Measurements from ENCODE around the gene SLC41A2. TPM values are rescaled to one million over a fixed set of nuclear protein-coding genes. Genes with fewer than 3 reads are reported as not detected.

Gene SLC41A2
- polyA plus RNA-seq, 6 donors from 2014 or later, result 0.29 to 5.3 (median 1.3) TPM

DNA sequence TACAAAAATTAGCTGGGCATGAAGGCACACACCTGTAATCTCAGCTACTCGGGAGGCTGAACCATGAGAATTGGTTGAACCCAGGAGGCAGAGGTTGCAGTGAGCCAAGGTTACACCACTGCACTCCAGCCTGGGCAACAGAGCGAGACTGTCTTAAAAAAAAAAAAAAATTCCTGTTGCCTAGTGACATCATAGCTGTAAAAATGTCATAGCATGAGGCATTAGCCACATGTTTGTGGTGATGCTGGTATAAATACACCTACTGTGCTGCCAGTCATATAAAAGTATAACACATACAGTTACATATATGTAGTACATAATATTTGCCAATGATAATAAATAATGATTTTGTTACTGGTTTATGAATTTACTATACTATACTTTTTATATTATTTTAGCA, 22.2 kb downstream of the SLC41A2 start:
- no peaks in the 10 kb centered on the region for H3K27me3 Mint-ChIP-seq
- ATAC-seq (ENCODE audit: low read depth in 2 of 2), result peak; percentile 41 to 46
- no peak overlapping the region for H3K4me3 Mint-ChIP-seq
- H3K9me3 Mint-ChIP-seq, result no peaks in the 10 kb centered on the region
- no peaks in the 10 kb centered on the region for H3K36me3 Mint-ChIP-seq
- no peaks in the 10 kb centered on the region for H3K4me1 Mint-ChIP-seq
- DNase-seq, result no peak
- no peak overlapping the region for H3K27ac Mint-ChIP-seq

DNA sequence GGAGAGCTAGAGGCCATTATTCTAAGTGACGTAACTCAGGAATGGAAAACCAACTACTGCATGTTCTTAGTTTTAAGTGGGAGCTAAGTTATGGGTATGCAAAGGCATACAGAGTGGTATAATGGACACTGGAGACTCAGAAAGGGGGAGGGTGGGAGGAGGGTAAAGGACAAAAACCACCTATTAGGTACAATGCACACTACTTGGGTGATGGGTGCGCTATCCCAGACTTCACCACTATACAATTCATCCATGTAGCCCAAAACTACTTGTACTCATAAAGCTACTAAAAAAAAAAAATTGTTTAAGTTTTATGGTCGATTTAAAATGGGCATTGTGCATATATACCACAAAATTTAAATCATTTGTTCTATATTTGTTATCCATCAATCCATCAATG, 24.3 kb downstream of the SLC41A2 start:
- Mint-ChIP-seq H3K9me3 (no peaks in the 10 kb centered on the region), H3K27ac (no peak overlapping the region), H3K4me1 (no peaks in the 10 kb centered on the region), H3K4me3 (no peak overlapping the region), H3K36me3 (no peaks in the 10 kb centered on the region), H3K27me3 (no peaks in the 10 kb centered on the region)
- DNase-seq (no peak), ATAC-seq (ENCODE audit: low read depth in 2 of 2) (no peak)

DNA sequence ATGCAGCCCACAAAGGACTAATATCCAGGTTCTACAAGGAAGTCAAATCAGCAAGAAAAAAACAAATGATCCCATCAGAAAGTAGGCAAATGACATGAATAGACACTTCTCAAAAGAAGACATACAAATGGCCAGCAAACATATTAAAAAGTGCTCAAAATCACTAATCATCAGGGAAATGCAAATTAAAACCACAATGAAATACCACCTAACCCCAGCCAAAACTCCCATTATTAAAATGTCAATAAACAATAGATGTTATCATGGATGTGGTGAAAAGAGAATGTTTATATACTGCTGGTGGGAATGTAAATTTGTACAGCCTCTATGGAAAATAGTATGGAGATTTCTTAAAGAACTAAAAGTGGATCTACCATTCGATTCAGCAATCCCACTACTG, 25.0 kb downstream of the SLC41A2 start:
- peak overlapping the region in 1 of 6 donors; percentile 58 for H3K27ac Mint-ChIP-seq
- DNase-seq, result no peak
- H3K27me3 Mint-ChIP-seq, result no peaks in the 10 kb centered on the region

DNA sequence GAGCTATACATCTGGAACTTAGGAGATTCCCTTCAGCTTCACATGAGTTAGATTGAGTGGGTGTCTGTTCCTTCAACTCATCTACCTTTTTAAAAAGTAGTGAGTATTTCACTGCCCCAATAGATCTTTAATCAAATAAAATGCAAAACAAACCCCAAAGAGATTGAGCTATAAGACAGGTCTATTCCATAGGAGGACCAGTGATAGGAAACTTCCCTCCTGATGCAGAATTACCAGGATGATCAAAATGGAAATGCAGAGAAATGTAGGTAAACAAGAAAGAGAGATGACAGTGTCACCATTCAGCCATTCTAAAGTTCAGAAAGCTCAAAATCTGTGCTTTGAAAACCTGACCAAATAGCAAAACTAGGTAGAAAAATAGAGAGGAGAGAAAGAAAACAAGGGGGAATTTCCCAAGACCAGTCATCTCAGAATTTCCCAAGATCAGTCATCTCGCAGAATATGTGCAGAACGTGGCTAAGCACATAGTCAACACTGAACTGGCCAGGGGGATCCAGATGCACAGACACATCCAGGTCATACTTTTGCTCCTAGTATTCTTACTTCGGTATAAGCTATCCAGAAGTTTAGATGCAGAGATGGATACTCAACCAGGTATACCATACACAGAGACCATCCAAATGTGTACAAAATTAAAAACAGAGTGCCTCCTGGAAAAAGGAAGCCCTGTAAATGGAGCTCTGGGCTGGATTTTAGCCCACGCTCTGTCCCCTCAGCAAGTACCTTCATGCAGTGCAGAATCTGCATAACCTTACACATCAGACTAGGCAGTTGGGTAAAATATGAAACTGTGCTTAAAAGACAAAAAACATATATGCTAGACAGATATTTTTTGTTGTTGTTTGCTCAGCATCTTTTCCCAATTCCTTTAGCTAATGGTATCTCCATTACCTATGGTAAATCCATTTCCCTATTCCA, 27.4 kb downstream of the SLC41A2 start:
- Mint-ChIP-seq H3K27me3 (no peaks in the 10 kb centered on the region), H3K9me3 (no peaks in the 10 kb centered on the region), H3K4me1 (no peaks in the 10 kb centered on the region), H3K27ac (no peak overlapping the region), H3K36me3 (no peaks in the 10 kb centered on the region), H3K4me3 (no peak overlapping the region)
- ATAC-seq (ENCODE audit: low read depth in 2 of 2) (no peak), DNase-seq (no peak)

More for the DNA sequence above, 25.0 kb downstream of the SLC41A2 start:
- Mint-ChIP-seq H3K4me3 (no peak overlapping the region), H3K9me3 (no peaks in the 10 kb centered on the region), H3K4me1 (no peaks in the 10 kb centered on the region), H3K36me3 (no peaks in the 10 kb centered on the region)
- no peak for ATAC-seq (ENCODE audit: low read depth in 2 of 2)

DNA sequence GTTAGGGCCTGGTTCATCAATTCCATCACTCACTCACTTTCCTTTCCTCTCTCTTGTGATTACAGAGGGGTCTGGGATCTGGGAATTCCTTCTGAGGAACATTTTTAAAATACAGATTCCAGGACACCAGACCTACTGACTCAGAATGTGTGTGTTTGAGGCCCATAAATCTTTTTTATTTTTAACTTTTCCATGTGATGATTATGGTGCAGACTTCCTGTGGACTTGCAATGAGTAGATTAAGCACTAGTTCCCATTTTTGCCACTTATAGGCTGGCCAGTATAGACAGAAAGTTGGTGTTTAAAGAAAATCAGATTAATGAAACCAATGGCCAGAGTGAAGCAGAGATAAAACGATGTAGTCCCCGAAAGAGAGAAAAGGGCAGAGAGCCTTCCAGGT, 28.1 kb downstream of the SLC41A2 start:
- ATAC-seq (ENCODE audit: low read depth in 2 of 2) (no peak), DNase-seq (no peak)
- no peak overlapping the region for H3K4me3 Mint-ChIP-seq
- no peaks in the 10 kb centered on the region for H3K36me3 Mint-ChIP-seq
- no peaks in the 10 kb centered on the region for H3K9me3 Mint-ChIP-seq
- H3K4me1 Mint-ChIP-seq, result no peaks in the 10 kb centered on the region
- no peak overlapping the region for H3K27ac Mint-ChIP-seq
- no peaks in the 10 kb centered on the region for H3K27me3 Mint-ChIP-seq

DNA sequence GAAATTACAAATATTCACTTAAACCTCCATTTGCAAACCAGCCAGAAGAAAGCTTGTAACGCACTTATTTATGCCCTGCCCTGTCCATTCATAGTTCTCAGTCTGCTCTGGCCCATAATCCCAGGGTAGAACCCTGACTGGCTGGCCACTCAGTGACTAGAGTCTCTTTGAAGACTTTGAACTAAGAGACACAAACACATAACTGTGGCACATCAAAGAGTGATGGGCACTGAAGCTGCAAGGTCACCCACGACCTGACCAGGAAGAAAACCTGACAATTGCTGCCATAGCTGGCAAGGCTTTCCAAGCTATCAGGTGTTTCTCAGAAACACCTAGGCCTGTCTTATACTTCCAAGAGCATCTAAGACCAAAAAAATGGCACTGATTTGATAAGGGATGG, 28.7 kb downstream of the SLC41A2 start:
- no peaks in the 10 kb centered on the region for H3K4me1 Mint-ChIP-seq
- no peaks in the 10 kb centered on the region for H3K36me3 Mint-ChIP-seq
- no peak for DNase-seq
- no peak overlapping the region for H3K4me3 Mint-ChIP-seq
- no peaks in the 10 kb centered on the region for H3K27me3 Mint-ChIP-seq
- no peak for ATAC-seq (ENCODE audit: low read depth in 2 of 2)
- H3K27ac Mint-ChIP-seq, result no peak overlapping the region
- no peaks in the 10 kb centered on the region for H3K9me3 Mint-ChIP-seq

DNA sequence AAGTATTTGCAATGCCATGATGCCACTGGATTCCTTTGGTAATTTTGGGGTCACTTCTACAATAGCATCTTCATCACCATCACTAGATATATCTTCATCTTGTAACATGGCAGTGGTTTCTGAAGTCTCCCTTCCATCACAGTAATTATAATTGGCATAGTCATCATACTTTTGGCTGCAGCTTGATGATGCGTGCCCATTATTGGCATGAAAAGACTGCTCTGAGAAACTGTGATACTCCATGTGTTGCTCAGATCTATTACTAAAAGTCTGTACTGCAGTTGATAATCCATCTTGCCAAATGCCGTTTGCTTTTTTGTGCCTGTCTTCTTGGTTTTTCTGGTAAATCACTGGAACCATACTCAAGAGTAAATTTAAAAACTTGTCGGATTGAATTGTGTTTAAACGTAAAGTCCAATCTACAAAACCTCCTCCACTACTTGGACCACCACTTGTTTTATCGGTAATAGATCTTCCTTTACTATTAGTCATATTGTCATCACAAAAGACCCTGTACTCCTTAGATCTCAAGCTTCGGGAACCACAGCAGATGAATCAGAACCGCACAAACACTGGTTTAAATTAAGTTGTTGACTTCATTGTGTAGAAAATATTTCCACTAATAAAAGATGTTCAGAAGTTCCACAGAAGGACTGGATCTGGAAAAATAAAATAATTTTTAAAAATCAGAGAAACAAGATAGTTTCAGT, 29.9 kb downstream of the SLC41A2 start:
- ATAC-seq (ENCODE audit: low read depth in 2 of 2) (no peak), DNase-seq (no peak)
- H3K4me3 Mint-ChIP-seq, result no peak overlapping the region
- H3K27ac Mint-ChIP-seq, result no peak overlapping the region
- no peaks in the 10 kb centered on the region for H3K9me3 Mint-ChIP-seq
- H3K36me3 Mint-ChIP-seq, result no peaks in the 10 kb centered on the region
- no peaks in the 10 kb centered on the region for H3K4me1 Mint-ChIP-seq
- H3K27me3 Mint-ChIP-seq, result no peaks in the 10 kb centered on the region

DNA sequence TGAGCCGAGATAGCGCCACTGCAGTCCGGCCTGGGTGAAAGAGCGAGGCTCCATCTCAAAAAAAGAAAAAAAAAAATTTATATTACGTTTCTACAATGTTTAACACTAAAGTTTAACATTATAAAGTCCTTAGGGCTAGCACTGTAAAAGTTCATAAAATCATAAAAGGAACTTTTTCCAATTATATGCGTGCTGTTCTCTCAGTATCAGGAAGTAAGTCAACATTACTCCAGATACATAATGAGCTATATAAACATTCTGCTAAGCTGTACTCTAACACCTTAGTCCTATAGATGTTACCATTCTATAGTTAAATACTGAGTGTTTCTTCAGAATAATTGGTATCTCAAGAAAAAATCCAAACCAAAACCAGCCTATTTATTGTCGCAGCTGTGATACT, 32.6 kb downstream of the SLC41A2 start:
- DNase-seq (no peak), ATAC-seq (ENCODE audit: low read depth in 2 of 2) (no peak)
- Mint-ChIP-seq H3K27ac (no peak overlapping the region), H3K4me1 (no peaks in the 10 kb centered on the region), H3K27me3 (no peaks in the 10 kb centered on the region), H3K4me3 (no peak overlapping the region), H3K36me3 (peaks cover 14 to 16% of the 10 kb centered on the region in 2 donors), H3K9me3 (peaks cover 9 to 21% (median 14%) of the 10 kb centered on the region in 7 donors)

DNA sequence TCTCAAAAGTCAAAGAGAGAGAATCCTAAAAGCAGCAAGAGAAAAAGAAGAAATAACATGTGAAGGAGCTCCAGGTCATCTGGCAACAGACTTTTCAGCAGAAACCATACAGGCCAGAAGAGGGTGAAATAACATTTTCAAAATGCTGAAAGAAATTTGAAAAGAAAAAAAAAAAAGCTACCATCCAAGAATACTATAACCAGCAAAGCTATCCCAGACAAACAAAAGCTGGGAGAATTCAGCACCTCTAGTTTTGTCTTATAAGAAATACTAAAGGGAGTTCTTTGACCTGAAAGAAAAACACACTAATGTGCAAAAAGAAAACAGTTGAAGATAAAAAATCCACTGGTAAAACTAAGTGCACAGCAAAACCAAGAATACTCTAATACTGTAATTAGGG, 36.8 kb downstream of the SLC41A2 start:
- Mint-ChIP-seq H3K4me3 (no peak overlapping the region), H3K4me1 (no peaks in the 10 kb centered on the region), H3K9me3 (peaks cover 11 to 31% (median 21%) of the 10 kb centered on the region in 7 donors), H3K27me3 (no peaks in the 10 kb centered on the region), H3K36me3 (peaks cover 14 to 16% of the 10 kb centered on the region in 2 donors), H3K27ac (no peak overlapping the region)
- ATAC-seq (ENCODE audit: low read depth in 2 of 2), result no peak
- DNase-seq, result no peak

DNA sequence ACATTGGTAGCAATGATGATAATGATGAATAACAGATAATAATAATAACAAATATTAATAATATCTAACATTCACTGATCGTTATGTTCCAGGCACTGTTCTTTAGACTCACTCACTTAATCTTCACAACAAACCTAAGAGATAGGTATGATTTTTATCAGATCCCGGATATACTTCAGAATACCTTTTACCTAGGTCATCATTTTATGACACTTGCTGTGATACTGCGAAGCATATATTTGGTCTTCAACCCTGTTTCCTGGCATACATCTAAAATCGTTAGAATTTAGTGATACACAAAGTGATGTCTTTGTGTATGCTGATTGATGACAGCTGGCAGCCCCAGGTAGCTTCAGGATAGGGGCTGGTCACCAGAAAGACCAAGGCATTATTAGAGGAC, 46.1 kb downstream of the SLC41A2 start:
- no peaks in the 10 kb centered on the region for H3K4me1 Mint-ChIP-seq

DNA sequence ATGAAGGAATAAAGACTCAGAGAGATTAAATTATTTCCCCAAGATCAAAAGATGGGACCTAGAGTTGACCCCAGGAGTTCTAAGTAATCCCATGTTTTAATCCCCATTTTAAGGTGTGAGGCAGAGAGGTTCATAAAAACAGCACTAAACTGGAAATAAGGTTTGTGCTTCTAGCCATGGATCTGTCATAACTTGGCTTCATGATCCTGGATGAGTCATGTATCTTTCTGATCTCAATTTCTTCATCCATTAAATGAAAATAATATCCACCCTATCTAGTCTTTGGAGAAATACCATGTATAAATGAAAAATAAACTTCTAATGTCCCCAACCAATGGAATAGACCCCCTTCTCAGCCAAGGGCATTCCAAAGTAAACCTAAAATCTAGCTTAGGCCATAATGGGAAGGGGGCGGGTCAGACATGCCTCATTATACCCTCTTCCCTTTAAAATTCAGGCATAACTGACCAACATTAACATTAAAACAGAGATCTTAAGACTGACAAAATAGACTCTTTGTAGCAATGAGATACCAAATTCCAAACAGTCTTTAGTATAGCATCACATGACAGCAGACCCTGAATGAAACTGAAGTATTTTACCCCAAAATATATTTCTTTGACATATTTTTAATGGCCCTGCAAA, 47.8 kb downstream of the SLC41A2 start:
- DNase-seq (no peak), ATAC-seq (ENCODE audit: low read depth in 2 of 2) (no peak)
- Mint-ChIP-seq H3K4me1 (no peaks in the 10 kb centered on the region), H3K27ac (peak overlapping the region in 1 of 6 donors; percentile 20), H3K36me3 (no peaks in the 10 kb centered on the region), H3K27me3 (no peaks in the 10 kb centered on the region), H3K4me3 (no peak overlapping the region), H3K9me3 (no peaks in the 10 kb centered on the region)

More for the DNA sequence above, 46.1 kb downstream of the SLC41A2 start:
- Mint-ChIP-seq H3K4me3 (no peak overlapping the region), H3K36me3 (no peaks in the 10 kb centered on the region), H3K27me3 (no peaks in the 10 kb centered on the region), H3K27ac (no peak overlapping the region), H3K9me3 (no peaks in the 10 kb centered on the region)
- ATAC-seq (ENCODE audit: low read depth in 2 of 2) (no peak), DNase-seq (no peak)

DNA sequence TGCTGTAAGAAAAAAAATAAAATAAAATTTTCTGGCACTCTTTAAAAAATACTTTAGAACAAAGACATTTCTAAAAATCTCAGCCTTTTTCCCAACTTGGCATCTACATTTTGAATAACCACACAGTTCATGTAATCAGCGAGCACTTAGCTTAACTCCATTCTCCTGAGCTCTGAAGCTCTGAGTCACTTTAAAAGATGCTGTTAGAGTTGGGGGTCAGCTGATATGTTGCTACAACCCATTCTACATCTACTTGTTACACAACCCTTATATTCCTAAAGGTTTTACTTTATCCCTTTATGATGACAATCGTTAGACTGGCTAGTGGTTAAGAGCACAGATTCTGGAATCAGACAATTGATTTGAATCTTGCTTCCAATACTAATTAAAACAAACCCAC, 48.3 kb downstream of the SLC41A2 start:
- peak overlapping the region in 1 of 6 donors; percentile 20 for H3K27ac Mint-ChIP-seq
- ATAC-seq (ENCODE audit: low read depth in 2 of 2), result no peak

More for the DNA sequence above, 48.3 kb downstream of the SLC41A2 start:
- no peak overlapping the region for H3K4me3 Mint-ChIP-seq
- no peaks in the 10 kb centered on the region for H3K36me3 Mint-ChIP-seq
- no peaks in the 10 kb centered on the region for H3K4me1 Mint-ChIP-seq
- no peaks in the 10 kb centered on the region for H3K9me3 Mint-ChIP-seq
- no peaks in the 10 kb centered on the region for H3K27me3 Mint-ChIP-seq
- no peak for DNase-seq
